Stimulated activated CD4-positive, alpha-beta T cell treated with anti-CD3 and anti-CD28 coated beads, Interleukin-15, amount 100 ng/mL, for 24 hours (primary cell): ENCODE results near the gene RUFY2.
"Not testable (repeated sequence)": the region's sequence is repeated elsewhere in the genome, so short reads cannot be mapped to it uniquely, and the experiment has no call there.

Experiments used
- DNase-seq: peaks from one replicate; pipeline ENCODE4 v3.0.0-alpha.2; 2020

RUFY2 gene, protein sequence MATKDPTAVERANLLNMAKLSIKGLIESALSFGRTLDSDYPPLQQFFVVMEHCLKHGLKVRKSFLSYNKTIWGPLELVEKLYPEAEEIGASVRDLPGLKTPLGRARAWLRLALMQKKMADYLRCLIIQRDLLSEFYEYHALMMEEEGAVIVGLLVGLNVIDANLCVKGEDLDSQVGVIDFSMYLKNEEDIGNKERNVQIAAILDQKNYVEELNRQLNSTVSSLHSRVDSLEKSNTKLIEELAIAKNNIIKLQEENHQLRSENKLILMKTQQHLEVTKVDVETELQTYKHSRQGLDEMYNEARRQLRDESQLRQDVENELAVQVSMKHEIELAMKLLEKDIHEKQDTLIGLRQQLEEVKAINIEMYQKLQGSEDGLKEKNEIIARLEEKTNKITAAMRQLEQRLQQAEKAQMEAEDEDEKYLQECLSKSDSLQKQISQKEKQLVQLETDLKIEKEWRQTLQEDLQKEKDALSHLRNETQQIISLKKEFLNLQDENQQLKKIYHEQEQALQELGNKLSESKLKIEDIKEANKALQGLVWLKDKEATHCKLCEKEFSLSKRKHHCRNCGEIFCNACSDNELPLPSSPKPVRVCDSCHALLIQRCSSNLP

DNA sequence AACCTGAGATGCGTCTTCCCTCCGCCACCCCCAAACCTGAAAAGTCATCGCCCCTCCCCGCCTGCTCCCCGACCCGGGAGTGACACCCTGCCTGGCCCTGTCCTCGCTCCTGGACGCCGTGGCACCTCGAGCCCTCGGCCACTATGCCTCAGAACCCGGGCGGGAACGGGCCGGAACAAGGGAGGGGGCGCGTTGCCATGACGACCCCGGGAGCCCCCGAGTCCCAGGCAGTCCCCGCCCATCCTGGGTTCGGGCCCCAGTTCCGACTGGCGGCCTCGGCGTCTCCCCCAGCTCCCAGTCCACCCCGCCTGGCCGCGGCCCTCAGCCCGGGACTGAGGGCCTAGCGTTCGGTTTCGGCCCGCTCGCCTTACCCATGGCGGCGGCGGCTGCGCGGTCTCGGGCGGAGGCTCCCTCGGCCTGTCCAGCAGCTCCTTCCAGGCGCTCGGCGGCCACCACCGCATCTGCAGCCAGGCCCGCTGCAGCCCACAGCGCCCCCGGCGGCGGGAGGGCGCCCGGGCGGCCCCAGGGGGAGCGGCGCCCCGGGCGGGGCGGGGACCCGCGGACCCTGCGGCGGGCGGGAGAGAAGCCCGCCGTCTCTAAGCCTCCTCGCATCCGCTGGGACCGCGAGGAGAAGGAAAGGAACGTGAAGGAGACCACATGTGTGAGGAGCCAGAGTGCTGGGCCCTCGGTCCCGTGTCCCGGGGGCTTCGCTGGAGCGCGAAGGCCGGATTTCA, at the start of gene RUFY2:
Gene RUFY2 (minus strand): TSS at position 463 of the 734 bp plus-strand sequence. CDS start 88 bp downstream, at position 375.
- DNase-seq, result peak; percentile 82

DNA sequence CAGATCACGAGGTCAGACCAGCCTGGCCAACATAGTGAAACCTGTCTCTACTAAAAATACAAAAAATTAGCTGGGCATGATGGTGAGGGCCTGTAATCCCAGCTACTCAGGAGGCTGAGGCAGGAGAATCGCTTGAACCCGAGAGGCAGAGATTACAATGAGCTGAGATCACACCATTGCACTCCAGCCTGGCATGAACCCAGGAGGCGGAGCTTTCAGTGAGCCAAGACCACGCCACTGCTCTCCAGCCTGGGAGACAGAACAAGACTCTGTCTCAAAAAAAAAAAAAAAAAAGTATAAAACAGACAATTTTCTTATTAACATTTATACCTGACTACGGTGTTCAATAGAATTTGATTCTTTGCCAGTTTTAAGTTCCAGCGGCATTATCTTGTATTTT, 42.6 kb upstream of the RUFY2 start:
- DNase-seq, result not testable (repeated sequence)

DNA sequence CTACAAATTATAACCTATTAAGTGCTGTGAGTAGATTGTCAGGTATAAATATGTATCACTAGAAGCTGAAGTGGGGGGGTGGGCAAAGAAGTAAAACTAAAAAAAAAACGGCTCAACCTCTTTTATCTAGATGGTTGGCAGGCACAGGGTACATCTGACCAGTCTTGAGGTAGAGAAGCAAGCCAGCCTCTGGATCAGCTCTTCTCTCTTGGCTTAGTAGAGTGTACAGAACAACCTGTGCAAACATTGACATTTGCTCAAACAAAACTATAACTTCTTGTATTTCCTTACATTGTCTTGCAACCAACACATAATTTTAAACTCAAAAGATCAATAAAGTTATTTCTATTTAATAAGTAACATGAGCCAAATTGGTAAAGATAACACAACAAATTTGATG, 39.1 kb upstream of the RUFY2 start:
- DNase-seq, result no peak

DNA sequence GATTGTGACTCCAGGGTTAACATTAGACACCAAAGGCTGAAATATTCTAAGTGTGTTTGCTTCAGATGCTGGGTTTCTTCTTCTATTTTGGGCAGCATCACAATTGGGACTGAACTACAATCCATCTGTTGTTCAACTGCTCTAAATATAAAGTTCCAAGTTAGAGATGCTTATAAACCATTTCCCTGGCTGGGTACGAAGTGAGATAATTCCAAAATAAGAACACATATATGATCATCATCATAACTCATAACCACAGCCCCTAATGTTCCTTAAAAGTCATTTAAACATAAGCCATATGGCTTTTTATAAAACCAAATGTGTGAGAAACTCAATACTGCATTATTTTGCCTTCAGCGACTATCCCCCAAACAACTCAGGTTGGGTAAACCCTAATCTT, 35.9 kb upstream of the RUFY2 start:
- no peak for DNase-seq

DNA sequence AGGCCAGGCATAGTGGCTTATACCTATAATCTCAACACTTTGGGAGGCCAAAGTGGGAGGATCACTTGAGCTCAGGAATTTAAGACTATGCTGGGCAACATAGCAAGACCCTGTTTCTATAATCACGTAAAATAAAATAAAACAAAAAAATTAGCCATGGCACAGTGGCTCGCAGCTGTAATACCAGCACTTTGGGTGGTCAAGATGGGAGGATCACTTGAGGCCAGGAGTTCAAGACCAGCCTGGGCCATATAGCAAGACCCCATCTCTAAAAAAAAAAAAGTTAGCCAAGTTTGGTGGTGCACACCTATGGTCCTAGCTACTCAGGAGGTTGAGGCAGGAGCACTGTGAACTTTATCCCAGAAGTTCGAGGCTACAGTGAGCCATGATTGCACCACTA, 33.8 kb upstream of the RUFY2 start:
- DNase-seq, result no peak

DNA sequence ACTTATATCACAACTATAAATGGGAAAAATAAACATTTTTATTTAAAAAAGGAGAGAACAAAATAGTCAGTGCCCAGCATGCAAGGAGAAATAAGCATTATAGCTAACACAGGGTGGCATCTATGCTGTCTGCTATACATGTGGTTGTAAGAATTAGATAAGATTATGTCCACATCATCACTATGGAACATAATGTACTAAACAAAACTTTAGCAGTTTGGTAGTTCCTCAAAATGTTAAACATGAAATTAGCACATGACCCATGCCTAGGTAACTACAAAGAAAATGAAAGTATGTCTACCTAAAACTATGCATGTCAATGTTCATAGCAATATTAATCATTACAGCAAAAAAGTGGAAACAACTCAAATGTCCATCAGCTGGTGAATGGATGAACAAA, 28.7 kb upstream of the RUFY2 start:
- no peak for DNase-seq

DNA sequence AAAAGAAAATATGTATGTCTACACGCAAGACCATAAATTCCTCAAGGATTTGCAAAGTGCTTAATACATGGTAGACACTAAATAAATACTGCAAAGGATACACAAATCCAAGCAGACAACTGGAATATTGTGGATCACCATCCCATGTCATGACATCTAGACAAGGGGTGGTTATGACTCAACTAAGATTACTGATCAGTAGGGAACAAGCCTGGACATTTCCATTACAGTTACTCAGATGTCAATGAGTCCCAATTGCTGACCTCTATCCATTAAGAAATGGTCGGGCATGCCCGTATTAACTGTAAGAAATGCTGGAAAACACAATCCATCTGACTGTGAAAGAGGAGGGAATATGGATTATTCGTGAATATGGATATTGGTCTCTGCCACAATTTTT, 27.6 kb upstream of the RUFY2 start:
- DNase-seq, result no peak

DNA sequence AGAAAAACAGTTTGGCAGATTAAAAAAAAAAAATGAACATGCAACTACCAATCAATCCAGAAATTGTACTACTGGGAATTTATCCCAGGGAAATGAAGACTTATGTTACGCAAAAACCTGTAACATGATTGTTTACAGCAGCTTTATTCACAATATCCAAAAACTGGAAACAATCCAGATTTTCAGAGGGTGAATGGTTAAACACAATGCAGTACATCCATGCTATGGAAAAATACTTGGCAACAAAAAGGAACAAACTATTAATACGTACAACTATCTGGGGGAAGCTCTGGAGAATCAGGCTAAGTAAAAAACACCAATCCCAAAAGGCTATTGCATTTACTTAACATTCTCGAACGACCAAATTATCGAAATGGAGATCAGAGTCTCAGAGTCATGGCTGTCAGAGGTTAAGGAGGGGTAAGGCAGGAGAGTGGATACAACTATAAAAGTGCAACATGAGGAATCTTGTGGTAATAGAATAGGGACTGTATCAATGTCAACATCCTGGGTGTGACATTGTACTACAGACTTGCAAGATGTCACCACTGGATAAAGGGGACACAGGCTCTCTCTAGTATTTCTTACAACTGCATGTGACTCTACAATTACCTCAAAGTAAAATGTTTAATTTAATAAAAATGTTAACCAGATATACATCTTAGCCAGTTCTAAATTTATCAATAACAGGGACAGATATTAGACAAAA, 21.5 kb upstream of the RUFY2 start:
- DNase-seq, result no peak

DNA sequence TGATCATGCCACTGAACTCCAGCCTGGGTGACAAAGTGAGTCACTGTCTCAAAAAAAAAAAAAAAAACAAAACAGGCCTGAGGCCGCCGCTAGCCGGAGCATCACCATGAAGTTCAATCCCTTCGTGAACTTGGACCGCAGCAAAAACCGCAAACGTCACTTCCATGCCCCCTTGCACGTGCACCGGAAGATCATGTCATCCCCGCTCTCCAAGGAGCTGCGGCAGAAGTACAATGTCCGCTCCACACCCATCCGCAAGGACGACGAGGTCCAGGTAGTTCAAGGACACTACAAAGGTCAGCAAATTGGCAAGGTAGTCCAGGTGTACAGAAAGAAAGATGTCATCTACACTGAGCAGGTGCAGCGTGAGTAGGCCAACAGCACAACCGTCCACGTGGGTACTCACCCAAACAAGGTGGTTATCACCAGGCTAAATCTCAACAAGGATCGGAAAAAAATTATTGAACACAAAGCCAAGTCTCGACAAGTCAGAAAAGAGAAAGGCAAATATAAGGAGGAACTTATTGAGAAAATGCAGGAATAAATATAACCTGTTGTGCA, 17.5 kb upstream of the RUFY2 start:
- no peak for DNase-seq

DNA sequence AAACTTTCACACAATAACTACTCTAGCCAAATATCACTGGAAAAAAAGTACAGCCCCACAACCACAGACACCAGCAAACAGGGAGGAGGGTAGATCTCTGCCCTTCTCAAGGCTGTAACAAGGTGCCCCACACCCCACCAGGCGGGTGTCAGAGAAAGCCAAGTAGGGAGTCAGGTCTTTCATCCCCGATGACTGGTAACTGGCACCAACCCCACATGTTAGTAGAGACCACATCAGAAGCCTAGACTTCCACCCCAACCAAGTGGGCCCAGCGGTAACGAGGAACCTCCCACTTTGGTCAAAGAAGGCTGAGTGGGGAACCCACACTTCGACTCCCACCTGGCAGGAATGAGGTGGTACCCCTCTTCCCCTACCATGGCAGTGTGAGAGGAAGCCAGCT, 16.4 kb upstream of the RUFY2 start:
- peak; percentile 41 for DNase-seq

DNA sequence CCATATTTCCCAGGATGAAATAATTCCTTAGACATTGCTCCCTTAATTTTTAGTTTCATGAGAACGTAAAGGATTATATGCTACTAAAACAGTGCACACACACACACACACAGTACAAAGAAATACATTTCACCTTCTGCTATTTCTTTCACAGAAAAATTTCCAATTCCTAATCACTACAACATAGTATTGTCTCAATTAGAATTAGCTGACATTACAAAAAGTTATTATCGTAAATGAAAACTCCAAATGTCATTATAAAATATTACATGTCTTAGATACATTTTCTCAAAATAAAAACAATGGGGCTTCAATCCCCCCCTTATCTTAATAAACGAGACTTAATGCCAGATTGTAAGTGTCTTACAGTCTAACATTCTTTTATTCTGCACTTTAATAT, 12.3 kb upstream of the RUFY2 start:
- no peak for DNase-seq

DNA sequence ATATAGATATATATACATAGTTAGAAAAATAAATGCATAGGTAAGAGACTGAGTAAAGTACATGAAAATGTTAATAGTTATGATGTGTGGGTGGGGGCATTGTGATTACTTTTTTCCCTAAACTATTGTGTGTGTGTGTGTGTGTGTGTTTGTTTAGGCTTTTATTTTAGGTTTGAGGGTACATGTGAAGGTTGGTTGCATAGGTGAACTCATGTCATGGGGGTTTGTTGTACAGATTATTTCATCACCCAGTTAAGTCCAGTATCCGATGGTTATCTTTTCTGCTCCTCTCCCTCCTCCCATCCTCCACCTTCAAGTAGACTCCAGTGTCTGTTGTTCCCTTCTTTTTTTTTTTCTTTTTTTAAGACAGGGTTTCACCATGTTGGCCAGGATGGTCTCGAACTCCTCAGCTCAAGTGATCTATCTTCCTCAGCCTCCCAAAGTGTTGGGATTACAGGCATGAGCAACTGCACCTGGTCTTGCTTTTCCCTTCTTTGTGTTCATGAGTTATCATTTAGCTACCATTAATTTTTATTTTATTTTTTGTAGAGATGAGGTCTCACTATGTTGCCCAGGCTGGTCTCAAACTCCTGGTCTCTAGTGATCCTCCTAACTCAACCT, 1.9 kb upstream of the RUFY2 start:
- DNase-seq, result no peak

DNA sequence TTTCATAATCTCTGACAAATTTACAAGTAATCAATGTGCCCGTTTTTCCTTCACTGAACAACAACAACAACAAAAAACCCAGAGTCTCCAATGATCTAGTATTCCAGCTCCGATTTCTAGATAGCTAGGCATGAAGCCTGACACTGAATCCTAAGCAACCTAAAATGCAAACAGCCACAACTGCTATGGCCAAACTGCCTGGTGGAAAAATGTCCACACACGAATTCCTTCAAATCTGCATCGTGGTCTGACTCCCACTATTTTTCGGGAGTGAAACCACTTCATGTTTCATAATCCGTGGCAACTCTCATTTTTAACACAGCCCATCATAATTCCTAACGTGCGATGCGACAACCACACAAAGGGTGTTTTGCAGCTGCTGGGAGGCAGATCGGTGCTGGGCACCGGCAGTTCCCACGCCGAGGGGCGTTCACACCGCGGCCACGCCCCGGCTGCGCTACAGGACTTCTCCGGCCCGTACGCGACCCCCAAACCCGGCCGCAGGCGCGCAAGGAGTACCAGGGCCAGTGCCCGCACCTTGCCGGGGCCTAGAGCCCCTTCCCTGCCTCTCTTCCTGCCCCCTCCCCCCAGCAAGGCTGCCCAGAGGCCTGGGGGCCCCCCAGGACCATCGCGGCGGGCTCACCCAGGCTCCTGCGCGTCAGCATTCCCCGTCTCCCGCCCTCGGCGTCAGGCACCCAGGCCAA, 814 bp downstream of the RUFY2 start:
- peak; percentile 66 for DNase-seq

DNA sequence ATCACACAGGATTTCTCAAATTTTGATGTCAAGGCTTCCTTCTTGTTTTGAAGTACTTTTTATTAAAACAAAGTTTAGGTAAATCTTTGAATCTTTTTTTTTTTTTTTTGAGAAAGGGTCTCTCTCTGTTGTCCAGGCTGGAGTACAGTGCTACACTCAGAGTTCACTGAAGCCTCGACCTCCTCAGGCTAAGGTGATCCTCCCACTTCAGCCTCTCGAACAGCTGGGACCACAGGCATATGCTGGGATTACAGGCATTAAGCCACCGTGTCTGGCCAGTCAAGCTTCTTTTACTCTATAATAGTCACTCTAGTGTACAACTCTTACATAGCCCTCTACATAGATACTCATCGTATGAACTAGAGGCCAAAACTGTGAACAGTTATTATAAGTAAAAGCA, 3.4 kb downstream of the RUFY2 start:
- DNase-seq, result no peak

DNA sequence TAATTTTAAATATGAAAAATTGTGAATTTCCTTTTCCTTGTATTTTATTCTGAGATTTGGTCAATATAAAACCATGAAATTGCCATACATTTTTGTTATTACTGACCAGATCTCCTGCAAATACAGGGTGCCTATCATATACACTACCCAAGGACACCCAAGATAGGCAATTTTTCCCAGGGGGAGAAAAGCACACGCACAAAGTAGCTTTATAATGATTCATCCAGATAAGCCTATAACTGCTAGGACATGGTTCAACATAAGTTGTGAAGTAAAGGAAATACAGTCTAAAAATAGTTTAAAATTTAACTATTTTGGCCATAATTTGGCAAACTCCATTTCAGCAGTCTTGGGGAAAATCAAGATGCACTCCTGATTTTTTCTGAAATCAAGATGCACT, 4.8 kb downstream of the RUFY2 start:
- DNase-seq, result no peak

DNA sequence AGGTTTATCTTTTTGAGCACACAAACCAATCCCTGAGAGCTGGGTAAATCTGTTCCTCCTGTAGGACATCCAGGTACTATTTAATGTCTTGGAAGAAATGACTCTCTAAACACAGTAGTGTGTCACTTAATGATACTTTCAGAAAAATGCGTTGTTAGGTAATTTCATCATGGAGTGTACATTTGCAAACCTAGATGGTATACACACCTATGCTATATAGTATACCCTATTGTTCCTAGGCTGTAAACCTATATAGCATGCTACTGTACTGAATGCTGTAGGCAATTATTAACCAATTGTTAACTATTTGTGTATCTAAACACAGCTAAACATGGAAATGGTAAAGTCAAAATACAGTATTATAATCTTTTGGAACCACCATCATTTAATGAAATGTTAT, 10.1 kb downstream of the RUFY2 start:
- no peak for DNase-seq

DNA sequence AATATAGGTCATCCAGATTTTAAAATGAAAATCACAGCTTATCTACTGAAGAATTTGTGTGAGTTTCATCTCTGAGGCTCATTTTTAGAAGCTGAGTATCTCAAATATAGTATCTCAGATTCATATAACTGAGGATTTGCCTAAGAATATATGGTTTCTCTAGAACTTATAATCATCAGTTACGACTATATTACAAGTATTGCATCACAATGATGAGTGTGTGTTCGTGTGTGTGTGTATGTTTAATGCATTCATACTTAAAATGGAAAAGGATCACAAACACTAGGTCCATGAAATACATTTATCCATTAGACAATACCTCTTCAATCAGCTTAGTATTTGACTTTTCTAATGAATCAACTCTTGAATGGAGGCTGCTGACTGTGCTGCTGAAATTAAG, 21.3 kb downstream of the RUFY2 start:
- no peak for DNase-seq

DNA sequence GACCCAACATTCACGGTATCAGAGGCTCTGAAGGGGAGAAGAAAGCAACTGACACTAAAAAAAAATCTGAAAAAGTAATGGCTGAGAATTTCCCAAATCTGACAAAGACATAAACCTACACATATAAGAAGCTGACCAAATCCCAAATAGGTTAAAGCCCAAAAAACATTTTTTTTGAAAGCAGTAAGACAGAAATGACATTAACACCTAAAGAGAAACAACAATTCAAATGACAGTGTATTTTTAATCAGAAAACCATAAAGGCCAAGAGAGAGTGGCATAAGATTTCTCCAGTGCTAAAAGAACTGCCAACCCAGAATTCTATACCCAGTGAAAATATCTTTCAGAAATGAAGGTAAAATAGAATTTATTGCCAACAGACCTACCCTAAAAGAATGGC, 35.5 kb downstream of the RUFY2 start:
- DNase-seq, result no peak

DNA sequence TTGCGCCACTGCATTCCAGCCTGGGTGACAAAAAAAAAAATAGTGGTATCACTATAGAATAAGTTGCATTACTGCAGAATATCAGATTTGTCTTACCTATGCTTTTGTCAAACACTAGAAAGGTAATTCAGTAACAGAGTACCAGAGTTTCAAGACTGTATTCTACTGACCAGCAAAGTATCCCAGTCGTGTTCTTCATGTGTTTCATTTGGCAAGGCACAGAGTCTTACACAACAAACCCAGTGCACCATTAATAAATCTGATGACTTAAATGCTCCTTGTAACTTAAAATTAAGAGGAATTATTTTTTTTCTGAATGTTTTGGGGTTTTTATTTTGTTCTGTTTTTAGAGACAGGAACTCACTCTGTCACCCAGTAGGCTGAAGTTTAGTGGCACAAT, 40.0 kb downstream of the RUFY2 start:
- DNase-seq, result no peak

DNA sequence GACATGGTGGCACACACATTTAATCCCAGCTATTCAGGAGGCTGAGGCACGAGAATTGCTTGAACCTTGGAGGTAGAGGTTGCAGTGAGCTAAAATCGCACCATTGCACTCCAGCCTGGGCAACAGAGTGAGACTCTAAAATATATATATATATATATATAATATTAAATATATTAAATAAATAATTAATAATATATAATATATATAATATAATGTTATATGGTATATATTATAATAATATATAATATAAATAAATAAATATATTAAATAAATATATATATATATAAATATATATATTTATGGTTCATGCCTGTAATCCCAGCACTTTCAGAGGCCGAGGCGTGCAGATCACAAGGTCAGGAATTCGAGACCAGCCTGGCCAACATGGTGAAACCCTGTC, 40.5 kb downstream of the RUFY2 start:
- no peak for DNase-seq

DNA sequence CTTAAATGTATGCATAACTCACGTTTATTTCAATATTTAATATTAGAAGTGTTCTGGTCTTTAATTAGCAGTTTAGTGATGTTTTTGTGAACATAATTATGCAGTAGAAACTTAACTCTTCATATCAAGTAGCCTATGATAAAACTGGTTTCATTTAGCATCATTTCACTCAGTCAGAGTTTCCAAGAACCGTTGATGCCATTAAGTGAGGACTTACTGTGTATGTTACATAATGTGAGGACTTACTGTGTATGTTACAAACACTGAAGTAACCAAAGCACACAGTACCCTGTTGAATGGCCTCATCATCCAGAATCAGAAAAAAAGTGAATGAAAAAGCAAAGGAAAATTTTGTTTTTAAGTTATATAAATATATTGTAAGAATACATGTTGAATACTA, 41.5 kb downstream of the RUFY2 start:
- no peak for DNase-seq
